ENCODE measurements around the gene RAB11A.

- TF ChIP-seq EZH2 (IDR thresholded peaks at IDR 0.05) (no peak), POLR2AphosphoS5 (IDR thresholded peaks at IDR 0.05; ENCODE audit: borderline replicate concordance, low read depth, low read length) (no peak), FOXP2 (optimal IDR thresholded peaks at IDR 0.05; ENCODE audit: control extremely low read depth, extremely low read length, insufficient read depth) (no peak)
Observed at GRCh38 chr15:65909831-65910230, 40.5 kb downstream of the RAB11A start.

All from SK-N-MC (cell line).